Measurements from ENCODE around the gene POLDIP2.

GRCh38 chr17:28341516-28341915 is 15.8 kb downstream of the POLDIP2 start:
- TF ChIP-seq CTCF (conservative IDR thresholded peaks at IDR 0.05 in 1 of 2, IDR thresholded peaks at IDR 0.05 in 1 of 2; ENCODE audit: low read depth in 1 of 2, low read length in 2 of 2) = no peak
- TF ChIP-seq EZH2 (IDR thresholded peaks at IDR 0.05; ENCODE audit: low read length, missing control alignments) = no peak

Measured in fibroblast of lung (primary cell).